NCI-H2107 treated with DMSO at 0.1 percent for 48 hours (cell line): ENCODE results near the gene ATP4B.

Experiments used
- DNase-seq: peaks from one replicate; lab custom pipeline; 2025; ENCODE audit not compliant: unreplicated experiment; lab: John Stamatoyannopoulos, UW

The ATP4B gene

DNA sequence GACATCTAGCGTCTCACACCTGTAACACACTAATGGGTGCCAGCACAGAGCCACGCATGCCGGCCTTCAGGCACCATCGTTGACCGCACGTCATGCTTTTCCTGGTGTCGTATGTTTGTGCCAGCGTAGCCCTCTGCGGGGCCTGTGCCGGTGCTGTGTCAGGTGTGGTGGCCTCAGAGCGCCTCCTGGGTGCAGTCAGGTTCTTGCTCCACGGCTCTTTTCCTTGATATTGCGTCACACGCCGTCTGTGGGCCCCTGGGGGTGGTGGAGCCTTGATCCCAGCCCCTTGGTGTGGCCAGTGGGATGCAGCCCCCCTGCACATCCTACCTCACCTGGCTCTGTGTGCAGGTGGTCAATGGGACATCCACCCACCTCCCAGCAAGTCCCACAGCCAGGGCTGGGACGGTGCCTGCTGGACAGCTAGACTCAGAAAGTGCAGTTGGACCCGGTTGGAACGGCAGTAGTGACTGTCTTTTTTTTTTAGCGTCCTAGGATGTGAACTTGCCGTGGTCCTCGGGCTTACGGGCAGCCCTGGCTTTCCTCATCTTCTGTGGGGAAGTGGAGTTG lies 48.9 kb downstream of the ATP4B start:
- no peak for DNase-seq

DNA sequence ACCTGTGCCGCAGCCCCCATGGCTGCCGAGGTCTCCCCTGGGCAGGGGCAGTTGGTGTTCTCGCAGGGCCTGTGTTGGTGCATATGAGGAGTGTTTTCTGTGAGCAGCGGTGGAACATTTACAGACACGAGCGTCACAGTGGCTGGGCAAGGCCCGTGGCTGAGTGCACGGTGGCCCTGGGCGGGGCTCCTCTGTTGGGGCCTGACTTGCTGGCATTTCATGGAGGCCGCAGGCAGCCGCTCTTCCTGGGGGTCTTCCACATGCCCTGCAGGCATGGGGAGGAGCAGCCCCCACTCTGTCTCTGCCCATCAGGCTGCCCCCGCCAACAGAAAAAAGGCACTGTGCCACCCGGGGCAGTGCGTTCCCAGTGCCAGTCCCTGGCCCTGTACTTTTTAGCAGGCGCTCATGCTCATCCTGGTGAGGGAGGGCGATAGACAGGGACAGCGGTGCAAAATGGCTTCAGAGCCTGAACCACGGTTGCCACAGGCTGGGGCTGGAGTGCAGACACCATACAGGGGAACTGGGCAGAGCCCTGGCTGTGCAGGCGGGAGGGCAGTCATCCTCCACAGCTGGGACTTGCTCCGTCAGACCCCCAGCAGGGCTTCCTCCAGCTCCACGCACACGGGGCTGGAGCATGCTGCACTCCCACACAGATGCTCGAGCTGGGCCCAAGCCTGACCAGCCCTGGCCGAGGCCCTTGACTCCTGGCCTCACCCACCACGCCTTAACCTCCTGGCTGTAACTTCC lies 49.9 kb downstream of the ATP4B start:
- DNase-seq, result no peak

DNA sequence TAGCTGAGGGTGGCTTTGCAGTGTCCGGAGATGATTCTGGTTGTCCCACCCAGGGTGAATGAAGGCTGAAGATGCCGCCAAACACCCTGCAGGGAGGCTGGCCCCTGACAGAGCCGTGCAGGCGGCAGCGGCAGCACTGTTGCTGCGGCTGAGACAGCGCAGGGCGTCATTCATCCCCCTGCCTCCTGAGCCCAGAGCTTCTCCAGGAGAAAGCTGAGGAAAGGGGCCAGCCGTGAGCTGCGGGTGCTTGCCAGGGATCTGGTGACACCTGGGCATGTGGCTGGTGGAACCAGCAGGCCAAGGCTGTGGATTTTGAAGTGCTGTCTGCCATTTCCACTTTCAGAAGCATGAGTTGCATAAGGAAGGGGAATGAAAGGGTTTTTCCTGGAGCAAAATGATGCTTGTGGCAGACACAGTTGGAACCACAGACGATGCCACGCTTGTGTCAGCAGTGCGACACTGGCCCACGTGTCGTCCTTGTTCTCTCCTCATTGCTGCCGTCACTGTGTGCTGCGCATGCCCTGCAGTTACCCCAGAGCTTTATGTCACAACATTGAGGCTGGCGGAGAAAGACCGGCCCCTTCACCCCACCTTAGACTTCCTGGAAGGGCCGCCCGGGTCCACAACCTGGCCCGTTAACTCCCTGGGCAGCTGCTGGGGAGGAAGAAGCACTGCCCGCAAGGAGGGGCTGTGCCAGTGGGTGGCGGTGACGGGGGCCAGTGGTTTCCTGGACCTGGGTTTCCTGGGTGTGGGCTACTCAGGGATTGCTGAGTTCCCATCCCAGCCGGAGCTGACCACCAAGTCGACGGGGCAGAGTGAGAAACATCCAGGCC lies 50.7 kb downstream of the ATP4B start:
- no peak for DNase-seq

DNA sequence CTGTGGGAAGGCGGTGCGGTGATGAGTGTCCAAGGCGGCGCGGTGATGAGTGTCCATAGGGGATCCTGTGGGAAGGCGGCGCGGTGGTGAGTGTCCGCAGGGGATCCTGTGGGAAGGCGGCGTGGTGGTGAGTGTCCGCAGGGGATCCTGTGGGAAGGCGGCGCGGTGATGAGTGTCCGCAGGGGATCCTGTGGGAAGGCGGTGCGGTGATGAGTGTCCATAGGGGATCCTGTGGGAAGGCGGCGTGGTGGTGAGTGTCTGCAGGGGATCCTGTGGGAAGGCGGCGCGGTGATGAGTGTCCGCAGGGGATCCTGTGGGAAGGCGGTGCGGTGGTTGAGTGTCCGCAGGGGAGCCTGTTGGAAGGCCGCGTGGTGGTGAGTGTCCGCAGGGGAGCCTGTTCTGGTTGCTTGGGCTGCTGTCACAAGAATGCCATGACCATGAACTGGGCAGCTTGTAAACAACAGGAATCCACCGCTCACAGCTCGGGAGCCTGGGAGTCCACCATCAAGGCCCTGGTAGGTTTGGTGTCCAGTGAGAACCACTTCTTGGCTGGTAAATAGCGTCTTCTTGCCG lies 52.0 kb downstream of the ATP4B start:
- no peak for DNase-seq

DNA sequence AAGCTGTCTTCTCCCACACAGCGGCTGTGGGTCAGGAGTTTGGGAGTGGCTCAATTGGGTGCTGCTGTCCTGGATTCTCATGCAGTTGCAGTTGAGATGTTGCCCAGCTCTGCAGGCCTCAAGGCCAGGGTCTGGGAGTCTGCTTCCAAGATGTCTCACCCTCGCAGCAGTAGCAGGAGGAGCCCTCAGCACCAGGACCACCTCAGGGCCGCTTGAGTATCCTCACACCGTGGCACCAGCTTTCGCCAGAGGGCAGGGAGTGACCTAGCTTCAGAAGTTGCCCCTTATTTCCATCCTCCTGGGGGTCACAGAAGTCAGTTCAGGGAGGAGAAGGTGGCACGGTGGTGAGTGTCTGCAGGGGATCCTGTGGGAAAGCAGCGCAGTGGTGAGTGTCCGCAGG lies 52.5 kb downstream of the ATP4B start:
- no peak for DNase-seq

DNA sequence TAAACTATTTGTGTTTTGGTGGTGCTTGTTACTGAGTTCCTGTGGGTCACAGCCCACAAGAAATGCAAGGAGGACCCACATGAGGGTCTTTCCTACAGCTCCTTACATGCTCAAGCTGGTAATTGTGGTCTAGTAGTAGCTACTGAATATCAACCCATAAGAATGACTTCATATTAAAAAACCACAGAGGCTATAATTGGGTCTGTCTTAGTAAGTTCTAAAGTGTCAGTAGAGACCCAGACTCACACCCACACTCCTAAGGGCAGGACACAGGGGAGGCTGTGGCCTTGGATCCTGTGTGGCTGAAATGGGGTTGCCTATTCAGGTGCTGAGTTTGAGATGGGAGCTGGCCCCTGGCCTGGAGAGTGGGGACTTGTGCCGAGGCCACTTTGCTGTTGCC lies 53.8 kb downstream of the ATP4B start:
- no peak for DNase-seq

DNA sequence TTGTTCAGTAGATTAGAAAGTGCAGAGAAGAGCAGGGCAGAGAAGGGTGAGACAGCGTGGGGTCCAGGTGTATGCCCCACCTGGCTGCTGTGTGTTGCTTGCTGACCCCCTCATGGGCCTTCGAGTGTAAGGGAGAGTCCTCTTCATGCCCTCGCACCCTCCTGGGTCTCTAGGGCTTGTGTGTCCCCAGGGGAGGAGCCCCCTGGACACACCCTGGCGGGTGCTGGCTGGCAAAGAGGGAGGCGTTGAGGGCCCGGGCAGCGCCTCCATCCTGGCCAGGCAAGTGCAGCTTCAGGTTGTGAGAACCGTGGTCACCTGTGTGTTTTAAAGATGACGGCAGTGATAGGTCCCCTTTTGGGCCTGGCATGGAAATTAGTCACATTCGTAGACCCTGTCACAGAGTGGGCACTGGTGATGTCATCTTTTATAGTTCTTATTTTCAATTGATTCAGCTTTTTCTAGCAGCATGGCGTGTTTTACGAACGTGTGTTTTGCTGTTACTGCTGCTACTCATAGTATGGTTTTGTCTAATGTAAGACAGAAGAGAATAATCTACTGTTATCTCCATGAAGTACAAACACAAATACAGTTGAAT lies 54.8 kb downstream of the ATP4B start:
- DNase-seq, result no peak

DNA sequence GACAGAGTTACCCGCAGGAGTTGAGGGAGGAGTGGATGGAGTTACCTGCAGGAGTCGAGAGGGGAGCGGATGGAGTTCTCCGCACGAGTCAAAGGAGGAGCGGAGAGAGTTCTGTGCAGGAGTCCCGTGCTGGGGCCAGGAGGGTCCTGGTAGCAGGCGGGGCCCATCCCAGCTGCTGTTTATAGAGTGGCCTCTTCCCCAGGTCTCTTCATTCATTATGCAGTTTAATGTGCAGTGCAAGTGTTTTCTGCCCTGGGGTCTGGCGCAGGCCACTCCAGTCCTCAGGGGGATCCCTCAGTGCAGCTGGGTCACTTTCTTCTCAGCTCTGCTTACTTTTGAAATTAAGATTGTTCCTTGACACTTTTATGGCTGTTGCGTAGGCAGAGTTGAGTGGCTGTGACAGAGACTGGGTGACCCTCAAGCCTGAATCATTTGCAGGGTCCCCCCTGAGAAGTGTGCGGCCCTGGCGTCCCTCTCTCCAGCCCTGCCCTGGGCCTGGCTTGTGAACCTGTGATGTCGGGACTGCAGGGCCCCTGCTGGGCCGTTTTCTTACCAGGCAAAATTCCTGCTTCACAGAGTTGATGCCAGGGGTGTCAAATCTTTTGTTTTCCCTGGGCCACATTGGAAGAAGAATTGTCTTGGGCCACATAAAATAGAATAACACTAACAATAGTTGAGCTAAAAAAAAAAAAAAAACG lies 55.6 kb downstream of the ATP4B start:
- DNase-seq, result no peak

DNA sequence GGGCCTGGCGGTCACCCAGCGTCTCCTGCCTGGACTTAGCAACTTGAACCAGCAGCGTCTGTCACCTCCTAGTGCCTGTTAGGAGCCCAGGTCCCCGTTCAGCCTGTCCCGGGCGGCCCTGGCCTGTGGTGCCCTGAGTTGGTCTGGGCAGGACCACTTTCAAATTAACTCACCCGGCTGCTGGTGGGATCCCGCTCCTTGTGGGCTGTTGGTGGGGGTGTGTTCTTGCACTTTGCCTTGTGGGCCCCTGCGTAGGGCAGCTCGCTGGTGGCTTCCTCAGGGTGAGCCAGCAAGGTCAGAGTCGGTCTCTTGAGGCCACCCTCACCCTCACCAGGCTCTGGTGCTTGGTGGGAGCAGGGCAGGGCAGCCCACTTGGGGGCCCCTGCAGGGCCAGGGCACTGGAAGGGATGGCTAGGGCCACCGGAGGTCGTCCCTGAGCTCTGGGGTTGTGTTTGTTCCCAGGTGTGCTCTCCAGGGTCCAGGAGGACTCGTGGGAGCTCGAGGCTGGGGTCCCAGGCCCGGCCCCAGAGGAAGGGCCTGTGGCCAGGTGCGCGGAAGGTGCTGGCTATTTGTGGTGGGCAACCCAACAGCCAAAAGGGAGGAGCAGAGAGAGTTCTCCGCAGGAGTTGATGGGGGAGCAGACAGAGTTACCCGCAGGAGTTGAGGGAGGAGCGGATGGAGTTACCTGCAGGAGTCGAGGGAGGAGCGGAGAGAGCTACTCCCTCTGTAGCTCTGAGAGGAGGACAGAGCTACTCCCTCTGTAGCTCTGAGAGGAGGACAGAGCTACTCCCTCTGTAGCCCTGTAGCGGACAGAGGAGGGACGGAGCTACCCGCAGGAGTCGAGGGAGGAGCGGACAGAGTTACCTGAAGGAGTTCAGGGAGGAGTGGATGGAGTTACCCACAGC lies 56.6 kb downstream of the ATP4B start:
- DNase-seq, result no peak

DNA sequence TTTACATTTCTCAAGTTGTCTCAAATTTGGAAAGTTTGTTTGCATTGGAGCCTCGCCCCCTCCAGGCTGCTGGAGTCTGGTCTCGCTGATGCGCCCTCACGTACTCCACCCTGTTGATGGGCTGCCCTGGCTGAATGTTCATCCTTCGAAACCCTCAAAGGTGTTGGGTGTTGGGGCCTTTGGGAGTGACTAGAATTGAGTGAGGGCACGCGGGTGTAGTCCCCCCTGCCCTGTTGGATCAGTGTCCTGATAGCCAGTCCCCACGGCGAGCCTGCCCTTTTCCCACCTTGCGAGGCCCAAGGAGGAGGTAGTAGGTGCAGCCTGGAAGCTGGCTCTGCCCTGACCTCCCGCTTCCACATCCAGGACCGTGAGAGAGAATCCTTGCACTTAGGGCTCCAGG lies 58.6 kb downstream of the ATP4B start:
- DNase-seq, result no peak
